AG04449 (cell line): Measurements from ENCODE around the gene ACTR1B.
"Not testable (repeated sequence)": the region's sequence is repeated elsewhere in the genome, so short reads cannot be mapped to it uniquely, and the experiment has no call there.

Experiments
- CTCF ChIA-PET: fragments of 350-600 bp; formaldehyde crosslinking; extraction: SDS; loops from one replicate; lab custom pipeline; 2021; ENCODE audit warnings: antibody characterized with exemption; lab: Yijun Ruan, JAX
- POLR2A ChIA-PET: fragments of 400-600, 350-600 bp; formaldehyde crosslinking; extraction: SDS; loops from one replicate; lab custom pipeline; 2020; ENCODE audit warnings: antibody characterized with exemption, inconsistent platforms; lab: Yijun Ruan, JAX
- DNase-seq: peaks from one replicate; pipeline ENCODE4 v3.0.0-alpha.2; 2010; ENCODE audit warnings: low read depth, low spot score
- H3K4me3 ChIP-seq: 2 replicates; pipeline ENCODE4 v1.5.1; 2011; ENCODE audit warnings: low read depth, mild to moderate bottlenecking, control low read depth, low read length
- CTCF ChIP-seq: IDR thresholded peaks from one replicate; pipeline ENCODE4 v1.5.1; 2011; ENCODE audit warnings: mild to moderate bottlenecking, moderate library complexity, low read length, control low read depth, inconsistent platforms; ENCODE audit not compliant: insufficient read depth; ENCODE audit errors: missing control alignments

The ACTR1B gene

GRCh38 chr2:97678298-97678697 is 14.5 kb upstream of the ACTR1B start:
- H3K4me3 ChIP-seq = no peak overlapping the region
- DNase-seq = no peak
- ChIA-PET CTCF (interaction anchor here (4.0 to 6.3 kb wide), 2 partner anchors 15 to 20 kb away, joined by 32 to 59 read pairs; partner anchors contain the start of gene ACTR1B), POLR2A (no interaction called here)
- TF ChIP-seq CTCF = no peak

- DNase-seq = no peak
- no peak for TF ChIP-seq CTCF
- no peak overlapping the region for H3K4me3 ChIP-seq
- ChIA-PET CTCF (interaction anchor here (0.8 to 6.3 kb wide), 3 partner anchors 14 to 87 kb away, joined by 3 to 59 read pairs (median 32); partner anchors contain the start of gene ACTR1B), POLR2A (no interaction called here)
Measured at GRCh38 chr2:97677480-97677879, 13.6 kb upstream of the ACTR1B start.

- POLR2A ChIA-PET = no interaction called here
- CTCF ChIA-PET = interaction anchor here (1.6 to 6.3 kb wide), 3 partner anchors 11 to 21 kb away, joined by 4 to 59 read pairs (median 32); partner anchors contain the start of gene ACTR1B
- TF ChIP-seq CTCF = no peak
- no peak for DNase-seq
- no peak overlapping the region for H3K4me3 ChIP-seq
Measured at GRCh38 chr2:97676620-97677019, 12.8 kb upstream of the ACTR1B start.

- POLR2A ChIA-PET = no interaction called here
- CTCF ChIA-PET = interaction anchor here (1.6 to 6.3 kb wide), 3 partner anchors 12 to 22 kb away, joined by 4 to 59 read pairs (median 32); partner anchors contain the start of gene ACTR1B
- no peak for TF ChIP-seq CTCF
- no peak for DNase-seq
- H3K4me3 ChIP-seq = no peak overlapping the region
Measured at GRCh38 chr2:97675430-97676113, 11.7 kb upstream of the ACTR1B start.

GRCh38 chr2:97673915-97674283 is 10.1 kb upstream of the ACTR1B start:
- ChIA-PET POLR2A (no interaction called here), CTCF (interaction anchor here (1.6 kb wide), 1 partner anchor 24 kb away, joined by 6 read pairs; no protein-coding TSS in a partner anchor)
- TF ChIP-seq CTCF = no peak
- no peak overlapping the region for H3K4me3 ChIP-seq
- no peak for DNase-seq

- H3K4me3 ChIP-seq = no peak overlapping the region
- TF ChIP-seq CTCF = no peak
- POLR2A ChIA-PET = interaction anchor here (1.2 kb wide), 1 partner anchor 9 kb away, joined by 3 read pairs; no protein-coding TSS in a partner anchor
- CTCF ChIA-PET = interaction anchor here (0.8 to 1.7 kb wide), 7 partner anchors 8 to 83 kb away, joined by 3 to 10 read pairs (median 6); partner anchors contain the start of gene ACTR1B
- DNase-seq = no peak
Measured at GRCh38 chr2:97673182-97673914, 9.5 kb upstream of the ACTR1B start.

- ChIA-PET CTCF (interaction anchor here (0.8 to 1.7 kb wide), 7 partner anchors 8 to 82 kb away, joined by 3 to 10 read pairs (median 6); partner anchors contain the start of gene ACTR1B), POLR2A (interaction anchor here (1.2 kb wide), 1 partner anchor 8 kb away, joined by 3 read pairs; no protein-coding TSS in a partner anchor)
- H3K4me3 ChIP-seq, DNase-seq: not testable (repeated sequence)
Measured at GRCh38 chr2:97672606-97673140, 8.8 kb upstream of the ACTR1B start.
